ENCODE results near the gene CDH4.

DNA sequence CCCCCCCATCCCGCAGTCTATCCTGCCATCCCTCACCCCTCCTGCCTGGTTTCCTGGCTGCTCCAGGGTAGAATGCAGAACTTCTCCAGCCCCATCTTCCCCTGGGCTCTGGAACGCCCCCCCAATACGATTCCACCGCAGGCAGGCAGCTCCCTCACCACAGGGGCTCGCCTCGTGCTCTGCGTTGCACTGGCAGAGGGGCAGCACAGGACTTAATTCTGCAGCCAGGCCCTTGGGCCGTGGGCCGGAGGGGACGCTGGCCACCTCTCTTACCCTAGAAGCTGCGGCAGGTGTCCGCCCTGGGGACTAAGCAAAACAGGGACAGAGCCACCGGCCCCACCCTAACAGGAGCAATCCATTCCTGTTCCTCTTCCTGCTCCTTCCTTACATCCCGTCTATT is 263.9 kb downstream of the CDH4 start:
- no peak for TF ChIP-seq POLR2A (IDR thresholded peaks at IDR 0.05; ENCODE audit: low read length)
- TF ChIP-seq GATA1 (IDR thresholded peaks at IDR 0.05; ENCODE audit: low read depth, low read length), result no peak
